HUDEP-2 (cell line): Measurements from ENCODE around the gene KCNQ5.

ENCODE experiments used
- DNase-seq, 76 experiments: peaks; one replicate each; lab custom pipeline; 2025; ENCODE audit not compliant: unreplicated experiment in 76 of 76; lab: John Stamatoyannopoulos, UW

KCNQ5 gene

GRCh38 chr6:72826744-72827438 lies 205.0 kb downstream of the KCNQ5 start:
- DNase-seq: no peak

DNA sequence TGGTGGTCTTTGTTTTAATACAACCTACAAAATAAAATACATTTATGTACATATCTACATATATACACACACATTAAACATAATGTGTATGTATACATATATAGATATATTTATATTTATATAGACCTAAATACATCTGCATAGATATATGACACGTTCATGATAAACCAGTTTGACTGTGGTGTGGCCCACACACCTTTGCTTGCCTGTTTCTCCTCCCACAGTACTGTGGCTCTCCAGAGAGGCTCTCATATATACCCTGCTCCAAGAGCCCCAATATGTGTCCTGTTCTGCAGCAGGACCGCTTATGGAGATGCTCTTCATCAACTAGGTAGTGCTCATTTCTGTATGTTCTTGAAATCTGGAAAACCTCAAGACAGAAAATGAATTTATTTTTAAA lies 207.0 kb downstream of the KCNQ5 start:
- DNase-seq: no peak

- DNase-seq: no peak
Measured at GRCh38 chr6:72832271-72832670, 210.4 kb downstream of the KCNQ5 start.

- no peak for DNase-seq
Measured at GRCh38 chr6:72835749-72836148, 213.9 kb downstream of the KCNQ5 start.

- no peak for DNase-seq
Measured at GRCh38 chr6:72836971-72837370, 215.1 kb downstream of the KCNQ5 start.

GRCh38 chr6:72841195-72841594 lies 219.3 kb downstream of the KCNQ5 start:
- no peak for DNase-seq

DNA sequence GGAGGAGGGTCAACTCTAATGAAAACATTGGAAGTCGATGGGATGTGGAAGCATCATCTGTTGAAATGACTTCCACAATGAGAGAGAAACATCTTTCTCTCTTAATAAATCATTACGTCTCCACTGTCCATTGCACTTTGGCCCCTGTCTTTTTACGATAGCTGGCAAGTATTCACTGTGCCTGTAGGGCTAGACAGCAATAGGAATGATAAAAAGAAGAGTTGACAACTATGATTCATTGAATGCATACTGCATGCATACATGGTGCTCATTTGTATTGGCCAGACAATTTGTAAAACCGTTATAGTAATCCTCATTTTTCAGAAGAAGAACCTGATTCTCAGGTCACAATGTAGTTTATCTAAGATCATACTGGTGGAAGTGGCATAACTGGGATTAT lies 220.3 kb downstream of the KCNQ5 start:
- DNase-seq: no peak

DNA sequence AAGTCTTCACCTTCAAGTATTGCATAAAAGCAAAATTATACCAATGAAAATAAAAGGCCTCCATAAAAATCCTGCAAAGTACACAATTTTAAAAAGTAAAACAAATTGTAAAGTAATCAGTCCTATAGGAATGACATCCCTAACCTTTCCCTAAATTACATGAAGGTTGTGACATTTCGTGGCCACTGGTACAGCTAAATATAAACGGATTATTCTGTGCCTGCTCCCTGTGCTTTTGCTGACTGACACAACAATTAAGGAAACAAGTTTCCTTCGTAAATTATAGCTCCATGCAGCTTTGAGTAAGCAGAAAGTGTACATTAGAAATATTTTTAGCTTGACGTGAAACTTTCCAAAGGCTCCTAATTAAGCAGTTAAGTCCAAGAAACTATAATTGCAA lies 222.8 kb downstream of the KCNQ5 start:
- no peak for DNase-seq

GRCh38 chr6:72849346-72849745 lies 227.5 kb downstream of the KCNQ5 start:
- no peak for DNase-seq

DNA sequence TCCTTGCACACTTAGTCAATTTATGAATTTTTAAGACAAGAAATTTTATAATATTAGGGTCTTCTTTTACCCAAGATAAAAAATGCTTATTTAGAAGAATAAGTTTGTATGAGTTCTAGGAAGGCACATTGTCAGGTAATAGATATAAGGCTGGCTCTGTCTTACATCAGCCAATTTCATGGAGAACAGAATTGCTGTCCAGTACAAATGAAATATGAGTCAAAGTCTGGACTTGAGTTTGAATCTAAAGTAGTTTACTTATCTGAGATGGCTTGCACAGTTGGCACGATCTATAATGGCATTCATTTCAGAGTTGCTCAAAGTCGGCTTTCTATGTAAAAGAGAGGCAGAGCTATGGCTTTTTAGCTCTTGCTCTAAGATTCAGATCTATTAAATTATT lies 228.2 kb downstream of the KCNQ5 start:
- DNase-seq: no peak

DNA sequence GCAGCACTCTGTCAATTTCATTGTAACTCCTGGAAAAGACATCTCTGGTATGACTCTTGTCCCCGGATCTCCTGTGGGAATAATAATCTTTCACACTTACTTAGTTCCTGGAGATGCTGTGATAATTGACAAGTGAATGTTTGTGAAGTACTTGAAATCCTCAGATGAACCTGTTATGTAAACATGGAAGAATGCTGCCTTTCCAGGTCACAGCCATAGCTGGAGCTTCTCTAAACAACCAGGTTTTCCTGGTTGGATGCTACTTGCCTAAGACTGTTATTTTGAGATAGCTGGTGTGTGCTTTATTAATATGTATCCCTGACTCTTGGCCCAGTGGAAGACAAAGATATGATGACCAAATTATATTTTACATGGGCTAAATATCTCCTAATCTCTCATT lies 228.6 kb downstream of the KCNQ5 start:
- no peak for DNase-seq

- no peak for DNase-seq
Measured at GRCh38 chr6:72855471-72855870, 233.6 kb downstream of the KCNQ5 start.

- DNase-seq: no peak
Measured at GRCh38 chr6:72856801-72857200, 234.9 kb downstream of the KCNQ5 start.

DNA sequence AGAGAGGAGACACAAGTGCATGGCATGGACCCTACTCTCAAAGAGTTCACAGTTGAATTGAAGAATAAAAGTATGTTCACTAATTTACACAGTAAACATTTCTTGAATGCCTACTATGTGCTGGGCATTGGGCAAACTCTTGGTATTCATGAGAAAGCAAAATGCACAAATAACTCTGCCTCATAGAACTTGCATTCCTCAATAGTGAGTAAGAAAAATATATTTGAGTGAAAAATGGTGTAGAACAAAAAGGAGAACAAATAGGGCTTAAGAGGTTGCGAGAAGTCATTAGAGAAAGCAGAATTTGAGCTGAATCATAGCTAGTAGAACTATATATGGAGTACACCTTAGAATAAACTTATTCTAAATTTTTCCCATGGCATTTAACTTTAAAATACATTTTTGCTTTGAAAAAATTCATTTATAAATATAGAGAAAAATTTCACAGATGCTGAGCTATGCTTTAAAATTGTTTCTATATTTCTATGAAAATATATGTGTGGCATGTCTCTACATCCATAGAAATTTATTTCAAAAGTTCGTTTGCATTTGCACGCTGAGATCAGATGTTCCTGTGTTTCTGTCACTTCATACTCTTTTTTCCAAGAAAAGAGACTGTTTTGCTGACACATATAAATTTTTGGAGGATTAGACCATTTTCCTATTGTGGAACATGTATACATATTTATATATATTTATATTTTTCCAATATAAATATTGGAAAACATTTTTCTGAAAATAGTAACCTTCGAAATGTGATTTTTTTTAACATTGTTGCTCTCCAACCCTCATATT lies 236.1 kb downstream of the KCNQ5 start:
- DNase-seq: no peak

DNA sequence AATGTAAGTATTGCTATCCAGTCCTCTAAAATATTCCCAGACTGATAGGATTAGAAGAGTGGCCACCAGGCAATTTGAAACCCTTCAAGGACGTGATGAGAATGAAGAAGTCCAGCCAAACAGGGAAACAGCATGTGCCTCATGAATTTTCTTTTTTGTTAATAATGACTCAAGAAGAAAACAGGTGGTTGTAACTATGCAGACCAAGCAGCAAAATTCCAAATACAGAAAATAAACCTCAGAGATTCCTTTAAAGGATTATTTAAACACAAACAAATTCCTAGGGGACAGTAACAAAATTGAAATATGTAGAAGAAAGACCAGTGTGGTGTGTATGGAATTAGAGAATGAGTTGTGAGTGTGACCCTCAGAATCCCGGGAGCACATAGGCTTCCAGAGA lies 239.2 kb downstream of the KCNQ5 start:
- no peak for DNase-seq

DNA sequence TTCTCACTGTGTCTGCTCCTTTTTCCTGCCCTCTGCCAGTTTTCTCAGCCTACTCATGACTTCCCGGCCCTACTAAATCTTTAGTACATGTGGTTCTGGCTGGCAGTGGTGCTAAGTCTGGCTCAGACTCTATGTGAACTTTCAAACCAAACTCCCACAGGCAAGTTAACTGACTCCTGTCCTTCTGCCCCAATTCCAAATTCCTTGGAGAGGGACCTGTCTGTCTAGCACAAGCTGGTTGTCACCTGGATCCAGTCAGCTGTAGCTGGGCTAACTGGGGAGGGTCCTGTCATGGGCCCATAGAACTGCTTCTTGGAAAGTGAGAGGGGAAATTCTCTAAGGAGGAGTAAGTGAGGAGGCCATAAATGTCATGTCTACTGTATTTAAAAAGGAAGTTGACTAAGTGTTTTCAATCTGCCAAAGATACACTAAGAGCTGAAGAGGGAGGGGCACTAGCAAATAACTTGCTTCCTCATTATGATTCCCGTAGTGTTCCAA lies 240.1 kb downstream of the KCNQ5 start:
- no peak for DNase-seq

DNA sequence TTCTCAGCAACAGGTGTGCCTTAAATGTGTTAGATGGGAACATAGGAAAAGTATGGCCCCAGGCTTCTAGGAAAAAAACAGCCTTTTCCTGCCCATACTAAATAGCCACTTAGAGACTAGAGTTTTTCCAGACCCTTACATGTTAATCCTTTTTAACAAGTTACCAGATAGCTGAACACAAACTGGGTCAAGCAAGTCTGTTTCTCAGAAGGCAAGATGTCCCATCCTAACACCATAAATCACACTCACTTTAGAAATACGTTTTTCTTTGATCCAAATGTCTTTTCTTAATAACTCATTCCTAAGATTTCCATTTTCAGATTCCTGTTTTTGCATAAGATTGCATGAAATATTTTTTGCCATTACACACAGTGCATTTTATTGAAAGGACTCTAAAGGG lies 241.3 kb downstream of the KCNQ5 start:
- no peak for DNase-seq

GRCh38 chr6:72864236-72864635 lies 242.4 kb downstream of the KCNQ5 start:
- no peak for DNase-seq

DNA sequence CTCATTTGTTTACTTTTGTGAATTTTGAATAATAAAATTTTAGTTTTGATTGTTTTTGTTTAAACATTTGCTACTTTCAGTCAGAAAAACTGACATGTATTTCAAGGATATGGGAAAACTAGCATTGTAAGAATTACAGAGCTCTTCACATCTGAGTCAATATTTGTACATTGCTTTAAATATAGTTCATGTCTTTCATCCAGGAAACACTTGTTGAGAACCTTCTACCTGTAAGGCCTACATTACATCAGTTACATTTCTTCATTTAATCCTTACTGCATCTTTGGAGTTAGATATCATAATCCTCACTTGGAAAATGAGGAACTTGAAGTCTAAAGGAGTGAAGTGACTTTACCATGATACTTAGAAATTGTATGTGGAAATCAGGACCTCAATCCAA lies 242.9 kb downstream of the KCNQ5 start:
- DNase-seq: no peak

GRCh38 chr6:72865467-72865866 lies 243.6 kb downstream of the KCNQ5 start:
- no peak for DNase-seq

DNA sequence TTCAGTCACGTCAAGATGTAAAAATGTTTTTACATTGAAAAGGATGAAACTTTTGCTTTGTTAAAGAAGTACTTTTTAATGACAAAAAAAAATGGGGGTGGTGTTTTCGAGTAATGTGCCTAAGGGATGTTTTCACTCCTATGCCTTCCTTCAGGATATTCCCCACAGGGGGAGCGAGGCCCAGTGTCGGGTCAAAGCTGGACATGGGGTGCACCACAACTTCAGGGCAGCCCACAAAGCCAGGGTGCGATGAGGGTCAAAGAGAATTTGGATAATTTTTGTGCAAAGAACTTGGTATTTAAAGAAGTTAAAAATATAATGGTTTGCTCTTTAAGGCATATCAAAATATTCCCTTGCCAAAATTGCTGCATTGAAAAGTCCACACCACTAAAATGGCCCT lies 247.8 kb downstream of the KCNQ5 start:
- DNase-seq: no peak

DNA sequence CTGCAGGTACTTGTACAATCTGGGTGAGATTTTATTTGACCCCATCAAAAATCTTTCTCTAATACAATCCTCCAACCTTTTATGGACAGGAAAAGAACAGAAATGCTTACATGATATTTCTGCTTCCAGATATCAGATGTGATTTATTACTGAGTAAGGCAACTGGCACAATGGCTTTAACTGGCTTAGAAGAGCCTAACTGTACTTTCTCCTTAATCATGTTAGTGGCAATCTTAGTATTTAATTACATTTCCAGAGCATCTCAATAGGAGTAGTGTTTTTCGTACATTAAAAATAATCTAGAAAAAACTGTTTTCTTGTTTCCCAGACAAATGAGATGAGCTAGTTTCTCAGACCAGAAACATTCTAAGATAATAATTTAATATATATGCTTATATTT lies 251.6 kb downstream of the KCNQ5 start:
- no peak for DNase-seq
